ENCODE results near the gene TTC34. TPM values are rescaled to one million over a fixed set of nuclear protein-coding genes. Genes with fewer than 3 reads are reported as not detected.

Gene TTC34
- total RNA-seq, 4 donors from 2014 or later: 0.17 to 0.75 (median 0.27) TPM

DNA sequence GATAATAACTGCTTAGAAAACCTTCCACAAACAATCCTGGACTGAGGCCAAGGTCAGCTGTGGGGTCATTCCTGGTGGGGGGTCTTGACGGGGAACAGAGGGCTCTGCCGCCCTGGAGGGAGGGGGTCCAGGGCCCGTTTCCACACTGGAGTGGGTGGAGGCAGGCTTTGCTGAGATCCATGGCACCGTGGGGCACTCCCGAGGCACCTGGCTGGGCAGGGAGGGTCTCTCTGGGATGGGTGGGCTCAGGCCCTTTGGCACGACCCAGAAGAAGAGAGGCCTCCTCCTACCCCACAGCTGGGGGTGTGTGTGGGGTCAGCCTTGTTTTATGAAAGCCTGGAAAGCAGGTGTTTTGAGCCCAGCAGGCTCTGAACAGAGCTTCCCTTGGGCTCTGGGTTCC is 173.7 kb downstream of the TTC34 start:
- no peak for TF ChIP-seq CTCF (IDR thresholded peaks at IDR 0.05; ENCODE audit: low read depth)

DNA sequence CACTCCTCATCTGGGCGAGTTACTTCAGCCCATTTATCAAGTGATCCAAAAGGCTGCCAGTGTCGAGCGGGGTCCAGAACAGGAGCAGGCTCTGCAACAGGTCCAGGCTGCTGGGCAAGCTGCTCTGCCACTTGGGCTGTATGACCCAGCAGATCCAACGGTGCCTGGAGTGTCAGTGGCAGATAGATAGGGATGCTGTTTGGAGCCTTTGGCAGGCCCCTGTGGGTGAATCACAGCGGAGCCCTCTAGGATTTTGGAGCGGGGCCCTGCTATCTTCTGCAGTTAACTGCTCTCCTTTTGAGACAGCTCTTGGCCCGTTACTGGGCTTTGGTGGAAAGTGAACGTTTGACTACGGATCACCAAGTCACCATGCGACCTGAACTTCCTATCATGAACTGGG is 176.2 kb downstream of the TTC34 start:
- TF ChIP-seq CTCF (IDR thresholded peaks at IDR 0.05; ENCODE audit: low read depth): no peak

DNA sequence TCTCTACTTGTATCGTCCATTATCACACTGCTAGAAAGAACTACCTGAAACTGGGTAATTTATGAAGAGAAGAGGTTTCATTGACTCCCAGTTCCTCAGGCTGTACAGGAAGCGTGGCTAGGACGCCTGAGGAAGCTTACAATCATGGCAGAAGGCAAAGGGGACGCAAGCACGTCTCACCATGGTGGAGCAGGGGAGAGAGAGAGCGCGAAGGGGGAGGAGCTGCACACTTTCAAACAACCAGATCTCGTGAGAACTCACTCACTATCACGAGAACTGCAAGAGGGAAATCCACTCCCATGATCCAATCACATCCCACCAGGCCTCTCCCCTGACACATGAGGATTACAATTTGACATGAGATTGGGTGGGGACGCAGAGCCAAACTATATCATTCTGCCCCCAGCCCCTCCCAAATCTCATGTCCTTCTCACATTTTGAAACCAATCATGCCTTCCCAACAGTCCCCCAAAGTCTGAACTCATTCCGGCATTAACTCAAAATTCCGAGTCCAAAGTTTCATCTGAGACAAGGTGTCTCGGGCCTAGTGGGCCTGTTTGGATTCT is 176.7 kb downstream of the TTC34 start:
- TF ChIP-seq CTCF (IDR thresholded peaks at IDR 0.05; ENCODE audit: low read depth): no peak

DNA sequence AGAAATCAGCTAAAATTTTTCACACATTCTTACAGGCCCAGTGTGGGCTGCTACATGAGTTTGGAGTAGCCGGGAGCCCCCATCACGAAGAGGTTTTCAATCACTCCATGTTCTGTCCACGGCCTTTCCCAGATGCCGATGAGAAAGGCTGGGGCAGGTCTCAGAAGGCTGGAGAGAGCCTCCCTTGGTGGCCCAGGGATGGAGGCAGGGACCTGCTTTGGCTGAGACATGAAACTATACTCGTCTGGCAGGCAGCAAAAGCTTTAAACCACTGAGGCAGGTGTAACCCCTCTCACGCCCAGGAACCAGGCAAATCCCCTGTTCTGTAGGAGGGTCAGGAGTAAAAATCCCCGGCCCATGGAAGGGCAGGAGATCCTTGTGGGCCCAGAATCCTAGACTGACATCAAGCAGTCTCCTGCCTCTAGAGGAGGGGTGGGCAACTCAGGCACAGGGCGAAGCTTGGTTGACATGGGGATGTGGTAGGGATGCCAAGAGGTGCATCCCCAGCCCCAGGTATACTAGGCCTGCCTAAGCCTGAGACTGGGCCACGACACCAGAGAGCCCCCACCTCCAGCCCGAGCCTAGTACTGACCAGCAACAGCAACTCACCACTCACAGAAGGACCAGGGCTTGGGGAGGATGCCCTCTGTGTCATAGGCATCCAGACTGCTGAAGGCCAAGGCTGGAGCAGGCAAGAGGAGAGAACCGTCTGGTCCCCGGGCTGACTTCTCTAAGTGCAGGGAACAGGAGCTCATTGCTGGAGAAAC is 177.7 kb downstream of the TTC34 start:
- TF ChIP-seq CTCF (IDR thresholded peaks at IDR 0.05; ENCODE audit: low read depth): no peak

- no peak for TF ChIP-seq CTCF (IDR thresholded peaks at IDR 0.05; ENCODE audit: low read depth)
Observed at GRCh38 chr1:2617971-2618470, 183.5 kb downstream of the TTC34 start.

DNA sequence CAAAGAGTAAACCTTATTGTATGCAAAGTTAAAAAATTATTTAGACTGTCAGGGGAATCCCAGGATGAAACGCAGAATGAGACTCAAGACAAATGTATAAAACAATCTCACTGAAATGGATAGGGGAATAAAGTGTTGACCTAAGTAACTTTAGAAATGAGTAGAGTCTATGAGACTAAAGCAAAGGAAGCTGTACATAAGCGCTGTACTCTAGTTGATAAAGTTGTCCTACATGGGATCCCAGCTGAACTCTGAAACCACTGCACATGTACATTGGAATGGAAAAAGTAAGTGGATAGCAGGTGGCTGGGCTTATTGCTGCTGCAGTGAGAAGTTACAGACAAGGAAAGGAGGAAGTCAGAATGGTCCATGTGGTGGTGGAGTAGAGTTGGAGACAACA is 187.3 kb downstream of the TTC34 start:
- TF ChIP-seq CTCF (IDR thresholded peaks at IDR 0.05; ENCODE audit: low read depth): no peak

GRCh38 chr1:2612591-2613365 is 188.7 kb downstream of the TTC34 start:
- no peak for TF ChIP-seq CTCF (IDR thresholded peaks at IDR 0.05; ENCODE audit: low read depth)

All from subcutaneous adipose tissue (tissue), 4 donors.